ENCODE measurements around the gene ASB2. TPM values are rescaled to one million over a fixed set of nuclear protein-coding genes. Genes with fewer than 3 reads are reported as not detected.

ASB2 gene
- total RNA-seq, 2 donors from 2014 or later: 0.11 TPM; not detected in 1

DNA sequence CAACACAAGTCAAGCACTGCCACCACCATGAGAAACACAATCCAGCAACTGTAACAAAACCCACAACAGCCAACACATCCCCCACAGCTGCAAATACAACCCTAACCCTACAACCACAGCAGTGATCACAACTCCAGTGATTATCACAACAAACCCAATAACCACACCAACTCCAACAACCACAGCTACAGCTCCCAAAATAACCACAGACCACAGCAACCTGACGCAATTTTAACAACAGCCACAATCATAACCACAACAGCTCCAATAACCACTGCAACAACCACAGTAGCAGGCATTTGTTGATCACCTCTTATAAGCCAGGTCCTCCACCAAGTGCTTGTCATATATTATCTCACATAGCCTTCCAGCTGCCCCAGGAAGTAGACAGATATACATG is 91.4 kb downstream of the ASB2 start:
- Mint-ChIP-seq H3K36me3 (ENCODE audit: low read depth) (no peaks in the 10 kb centered on the region), H3K4me1 (peaks cover 5% of the 10 kb centered on the region), H3K4me3 (no peak overlapping the region), H3K27me3 (ENCODE audit: insufficient read depth) (peaks cover 9% of the 10 kb centered on the region), H3K9me3 (peaks cover 8% of the 10 kb centered on the region), H3K27ac (no peak overlapping the region)
- 86 to 87% methylated on average over 1 of the region's 1 CpG for WGBS, 2 experiments (ENCODE audit: insufficient coverage in 1 of 2, insufficient read length in 1 of 2)
- Histone ChIP-seq H3K9ac (ENCODE audit: extremely low read depth, low read length, poor library complexity, severe bottlenecking) (no peak overlapping the region), H3K36me3 (ENCODE audit: control insufficient read depth, insufficient read depth, low read length) (no peaks in the 10 kb centered on the region), H3K4me1 (ENCODE audit: control insufficient read depth, insufficient read depth, low read length) (no peaks in the 10 kb centered on the region), H3K4me3 (ENCODE audit: low read length) (no peak overlapping the region), H3K27me3 (ENCODE audit: control insufficient read depth, insufficient read depth, low read length, poor library complexity, severe bottlenecking) (no peaks in the 10 kb centered on the region), H3K9me3 (ENCODE audit: control insufficient read depth, low read length) (no peaks in the 10 kb centered on the region), H3K27ac (ENCODE audit: low read depth, low read length) (no peak overlapping the region)
- TF ChIP-seq, protein P1, sequence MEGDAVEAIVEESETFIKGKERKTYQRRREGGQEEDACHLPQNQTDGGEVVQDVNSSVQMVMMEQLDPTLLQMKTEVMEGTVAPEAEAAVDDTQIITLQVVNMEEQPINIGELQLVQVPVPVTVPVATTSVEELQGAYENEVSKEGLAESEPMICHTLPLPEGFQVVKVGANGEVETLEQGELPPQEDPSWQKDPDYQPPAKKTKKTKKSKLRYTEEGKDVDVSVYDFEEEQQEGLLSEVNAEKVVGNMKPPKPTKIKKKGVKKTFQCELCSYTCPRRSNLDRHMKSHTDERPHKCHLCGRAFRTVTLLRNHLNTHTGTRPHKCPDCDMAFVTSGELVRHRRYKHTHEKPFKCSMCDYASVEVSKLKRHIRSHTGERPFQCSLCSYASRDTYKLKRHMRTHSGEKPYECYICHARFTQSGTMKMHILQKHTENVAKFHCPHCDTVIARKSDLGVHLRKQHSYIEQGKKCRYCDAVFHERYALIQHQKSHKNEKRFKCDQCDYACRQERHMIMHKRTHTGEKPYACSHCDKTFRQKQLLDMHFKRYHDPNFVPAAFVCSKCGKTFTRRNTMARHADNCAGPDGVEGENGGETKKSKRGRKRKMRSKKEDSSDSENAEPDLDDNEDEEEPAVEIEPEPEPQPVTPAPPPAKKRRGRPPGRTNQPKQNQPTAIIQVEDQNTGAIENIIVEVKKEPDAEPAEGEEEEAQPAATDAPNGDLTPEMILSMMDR (conservative IDR thresholded peaks at IDR 0.05): no peak
- no peak for DNase-seq

Small RNAs within 50 kb of the gene (microRNA-seq; reads per million reads assigned to microRNA genes)
- gene MIR4506 (ENCODE audit: borderline microRNAs expressed): not detected

Other genes with a start within 250 kb of the ASB2 start
- 10 to 100 TPM in 1 of 2 donors, 1 to 10 TPM in 1; 10.0 to 20.8 TPM for gene PRIMA1, start 188.1 kb downstream of the ASB2 start, total RNA-seq
- gene FAM181A, start 49.2 kb downstream of the ASB2 start, total RNA-seq: not detected
- not detected for gene CCDC197, start 20.7 kb upstream of the ASB2 start, total RNA-seq
- 1 to 10 TPM; 6.3 to 6.7 TPM for gene OTUB2, start 49.8 kb upstream of the ASB2 start, total RNA-seq
- gene DDX24, start 104.6 kb upstream of the ASB2 start, total RNA-seq: 100 to 1,000 TPM; 131 to 137 TPM
- gene IFI27L1, start 104.7 kb upstream of the ASB2 start, total RNA-seq: 10 to 100 TPM; 40.0 to 47.2 TPM
- 1 to 10 TPM; 1.9 to 9.0 TPM for gene IFI27, start 134.2 kb upstream of the ASB2 start, total RNA-seq
- 10 to 100 TPM; 36.0 to 43.7 TPM for gene IFI27L2, start 153.0 kb upstream of the ASB2 start, total RNA-seq
- gene PPP4R4, start 197.8 kb upstream of the ASB2 start, total RNA-seq: 1 to 10 TPM; 4.6 to 8.4 TPM